A673 (cell line): ENCODE results near the gene BOK. TPM values are rescaled to one million over a fixed set of nuclear protein-coding genes. Genes with fewer than 3 reads are reported as not detected.
"Not testable (repeated sequence)": the region's sequence is repeated elsewhere in the genome, so short reads cannot be mapped to it uniquely, and the experiment has no call there.

Source experiments
- BruUV-seq: library from RNA; stranded (reverse); fragments of 400-500 nt; replicated peaks from 2 replicates; lab custom pipeline; 2021; lab: Mats Ljungman, UMichigan
- CTCF ChIA-PET: fragments of 300-600 bp; sonication (Branson Sonifier 250); formaldehyde crosslinking; loops from one replicate; lab custom pipeline; 2022; ENCODE audit warnings: antibody characterized with exemption; lab: Charles Lee
- POLR2A ChIA-PET: fragments of 300-600 bp; sonication (Branson Sonifier 250); formaldehyde crosslinking; loops from one replicate; lab custom pipeline; 2022; ENCODE audit warnings: antibody characterized with exemption; ENCODE audit not compliant: low non-redundant PET; lab: Charles Lee
- DNase-seq: peaks from one replicate; pipeline ENCODE4 v3.0.0-alpha.2; 2015; ENCODE audit warnings: low spot score
- H3K27ac ChIP-seq: fragments of 200-600 bp; sonication (generic); 2 replicates; pipeline ENCODE4 v1.5.1; 2016; ENCODE audit warnings: mixed run types, low read depth, mild to moderate bottlenecking, mixed read lengths, antibody characterized with exemption, low read length; ENCODE audit not compliant: poor library complexity, severe bottlenecking
- H3K27me3 ChIP-seq: fragments of 200-600 bp; sonication (generic); replicated peaks from 2 replicates; pipeline ENCODE4 v1.6.1; 2017; ENCODE audit warnings: mixed run types, low read depth, mild to moderate bottlenecking, mixed read lengths, antibody characterized with exemption, low read length; ENCODE audit not compliant: insufficient read depth, poor library complexity
- H3K36me3 ChIP-seq: fragments of 200-600 bp; sonication (generic); 2 replicates; pipeline ENCODE4 v1.6.1; 2016; ENCODE audit warnings: mixed run types, mild to moderate bottlenecking, mixed read lengths, antibody characterized with exemption, low read length; ENCODE audit not compliant: insufficient read depth, poor library complexity, severe bottlenecking
- H3K4me1 ChIP-seq: fragments of 200-600 bp; sonication (generic); 2 replicates; pipeline ENCODE4 v1.6.1; 2017; ENCODE audit warnings: mixed run types, mild to moderate bottlenecking, mixed read lengths, antibody characterized with exemption, low read length; ENCODE audit not compliant: insufficient read depth, poor library complexity, severe bottlenecking
- H3K4me3 ChIP-seq: fragments of 200-600 bp; sonication (generic); 2 replicates; pipeline ENCODE4 v1.5.1; 2016; ENCODE audit warnings: low read depth, mixed run types, mild to moderate bottlenecking, mixed read lengths, low read length; ENCODE audit not compliant: poor library complexity, severe bottlenecking
- H3K9me3 ChIP-seq: fragments of 200-600 bp; sonication (generic); 2 replicates; pipeline ENCODE4 v1.6.1; 2016; ENCODE audit warnings: mixed run types, low read depth, mild to moderate bottlenecking, mixed read lengths, antibody characterized with exemption, low read length; ENCODE audit not compliant: poor library complexity, severe bottlenecking
- EZH2 ChIP-seq: fragments of 200-600 bp; sonication (generic); IDR thresholded peaks from 2 replicates; pipeline ENCODE4 v1.6.1; 2017; ENCODE audit warnings: borderline replicate concordance, low read depth, mild to moderate bottlenecking, mixed read lengths, antibody characterized with exemption, low read length; ENCODE audit not compliant: poor library complexity, severe bottlenecking
- intact Hi-C: fragments of 100-400 bp; cut with micrococcal nuclease; formaldehyde crosslinking; loops from one replicate; pipeline ENCODE4 v1.10.0; 2022; ENCODE audit not compliant: unreplicated experiment
- total RNA-seq: library from RNA; stranded (reverse); gene quantifications from 2 replicates; pipeline ENCODE4 v1.2.3, GENCODE V29; 2021
- TF ChIP-seq, protein P1 (sequence below): fragments of 300-800, 200-600 bp; sonication (generic); conservative IDR thresholded peaks from 2 replicates; pipeline ENCODE4 v1.5.1; 2017; ENCODE audit warnings: low read depth, mild to moderate bottlenecking, antibody characterized with exemption, low read length, moderate library complexity, mixed read lengths

BOK gene
- total RNA-seq, 1 experiment from 2014 or later: 2.7 TPM

DNA sequence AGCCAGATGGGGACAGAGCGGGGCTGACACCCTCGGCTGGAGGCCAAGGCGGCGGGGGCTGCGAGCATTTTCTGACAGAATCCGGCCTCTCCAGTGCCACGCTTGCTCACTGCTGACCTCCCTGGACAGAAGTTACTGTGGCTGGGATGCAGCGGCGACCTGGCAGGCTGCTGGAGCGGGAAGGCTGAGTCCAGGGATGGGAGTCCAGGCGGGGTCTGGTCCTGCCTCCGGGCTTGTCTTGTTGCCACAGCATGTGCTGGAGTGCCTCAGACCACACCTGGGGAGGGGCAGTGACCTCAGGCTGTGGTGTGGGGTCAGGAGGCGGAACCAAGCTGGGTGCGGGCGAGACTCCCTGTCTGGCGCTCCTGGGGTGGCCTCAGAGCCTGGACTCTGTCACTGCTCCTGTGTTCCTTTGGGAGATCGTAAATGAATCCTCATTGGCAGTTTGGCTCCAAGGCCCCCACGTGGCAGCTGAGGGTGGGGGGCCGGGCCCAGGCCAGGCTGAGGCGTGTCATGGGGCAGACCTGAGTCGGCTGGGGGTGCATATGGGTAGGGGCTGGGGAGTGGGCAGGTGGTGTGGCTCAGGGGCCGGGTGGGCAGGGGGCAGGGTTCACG is 5.5 kb downstream of the BOK start:
- H3K4me1 ChIP-seq: no peaks in the 10 kb centered on the region
- DNase-seq: no peak
- no peaks in the 10 kb centered on the region for H3K36me3 ChIP-seq
- H3K27ac ChIP-seq: no peak overlapping the region
- no peaks in the 10 kb centered on the region for H3K9me3 ChIP-seq
- POLR2A ChIA-PET: no interaction called here
- CTCF ChIA-PET: no interaction called here
- intact Hi-C loops: no loop called here
- H3K4me3 ChIP-seq: no peak overlapping the region
- TF ChIP-seq EZH2: no peak
- TF ChIP-seq, protein P1, sequence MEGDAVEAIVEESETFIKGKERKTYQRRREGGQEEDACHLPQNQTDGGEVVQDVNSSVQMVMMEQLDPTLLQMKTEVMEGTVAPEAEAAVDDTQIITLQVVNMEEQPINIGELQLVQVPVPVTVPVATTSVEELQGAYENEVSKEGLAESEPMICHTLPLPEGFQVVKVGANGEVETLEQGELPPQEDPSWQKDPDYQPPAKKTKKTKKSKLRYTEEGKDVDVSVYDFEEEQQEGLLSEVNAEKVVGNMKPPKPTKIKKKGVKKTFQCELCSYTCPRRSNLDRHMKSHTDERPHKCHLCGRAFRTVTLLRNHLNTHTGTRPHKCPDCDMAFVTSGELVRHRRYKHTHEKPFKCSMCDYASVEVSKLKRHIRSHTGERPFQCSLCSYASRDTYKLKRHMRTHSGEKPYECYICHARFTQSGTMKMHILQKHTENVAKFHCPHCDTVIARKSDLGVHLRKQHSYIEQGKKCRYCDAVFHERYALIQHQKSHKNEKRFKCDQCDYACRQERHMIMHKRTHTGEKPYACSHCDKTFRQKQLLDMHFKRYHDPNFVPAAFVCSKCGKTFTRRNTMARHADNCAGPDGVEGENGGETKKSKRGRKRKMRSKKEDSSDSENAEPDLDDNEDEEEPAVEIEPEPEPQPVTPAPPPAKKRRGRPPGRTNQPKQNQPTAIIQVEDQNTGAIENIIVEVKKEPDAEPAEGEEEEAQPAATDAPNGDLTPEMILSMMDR: no peak
- no TSS peak for BruUV-seq
- no peaks in the 10 kb centered on the region for H3K27me3 ChIP-seq

DNA sequence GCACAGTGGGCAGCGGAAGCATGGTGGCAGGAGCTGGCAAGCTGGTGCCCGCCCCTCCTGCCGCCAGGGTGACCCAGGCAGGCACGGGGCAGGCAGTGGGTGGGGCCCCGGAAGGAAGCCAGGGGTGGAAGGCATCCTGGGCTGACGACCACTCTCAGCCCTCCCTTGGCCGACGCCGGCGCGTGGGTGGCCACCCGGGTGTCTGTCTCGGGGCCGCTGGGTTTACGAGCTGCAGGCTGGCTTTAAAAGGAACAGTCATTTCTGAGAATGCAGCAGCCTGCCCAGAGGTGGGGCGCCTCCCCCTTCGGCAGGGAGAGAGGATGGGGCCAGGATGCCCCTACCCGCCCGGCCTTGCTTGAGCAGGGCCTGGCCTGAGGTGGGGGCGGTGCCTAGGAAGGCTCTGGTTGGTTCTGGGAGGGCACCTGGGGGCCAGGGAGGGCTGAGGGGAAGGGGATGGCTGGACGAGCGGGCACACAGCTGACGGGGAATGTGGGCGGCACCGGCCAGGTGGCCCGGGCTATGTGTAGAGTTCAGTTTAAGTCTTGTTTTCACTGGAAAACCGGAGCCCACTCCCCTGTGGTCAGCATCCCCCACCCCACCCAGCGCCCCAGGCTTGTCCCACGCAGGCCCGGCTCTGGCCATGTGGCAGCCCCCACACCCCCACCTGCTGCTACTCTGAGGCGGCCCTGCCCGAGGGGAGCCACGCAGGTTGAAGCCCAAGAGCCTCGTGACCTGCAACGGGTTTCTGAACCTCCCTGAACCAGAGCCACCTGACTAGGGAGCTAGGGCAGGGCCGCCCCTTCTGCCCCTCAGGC is 6.3 kb downstream of the BOK start:
- Histone ChIP-seq H3K9me3 (no peaks in the 10 kb centered on the region), H3K36me3 (no peaks in the 10 kb centered on the region), H3K4me1 (no peaks in the 10 kb centered on the region), H3K4me3 (no peak overlapping the region), H3K27ac (no peak overlapping the region), H3K27me3 (no peaks in the 10 kb centered on the region)
- intact Hi-C loops: no loop called here
- DNase-seq: peak; percentile 60
- CTCF ChIA-PET: no interaction called here
- no TSS peak for BruUV-seq
- TF ChIP-seq, protein P1: no peak
- TF ChIP-seq EZH2: no peak
- POLR2A ChIA-PET: no interaction called here

DNA sequence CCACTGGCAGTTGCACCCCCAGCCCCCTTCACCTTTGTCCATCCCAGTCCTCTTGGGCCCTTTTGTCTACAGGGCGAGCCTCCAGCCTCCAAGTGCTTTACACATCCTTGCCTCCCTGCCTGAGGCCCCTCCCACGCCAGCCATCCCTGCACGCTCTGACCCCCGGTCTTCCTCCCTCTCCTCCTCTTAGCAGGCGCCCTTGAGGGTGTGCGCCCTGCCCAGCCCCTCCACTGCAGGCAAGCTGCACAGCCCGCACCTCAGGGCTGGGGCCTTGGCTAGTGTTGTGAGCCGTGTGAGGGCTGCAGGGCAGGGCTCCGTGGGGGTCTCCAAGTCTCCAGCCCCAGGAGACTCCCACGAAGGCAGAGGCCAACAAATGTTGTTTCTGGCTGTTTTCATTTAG is 6.9 kb downstream of the BOK start:
- intact Hi-C loops: no loop called here
- CTCF ChIA-PET: no interaction called here

DNA sequence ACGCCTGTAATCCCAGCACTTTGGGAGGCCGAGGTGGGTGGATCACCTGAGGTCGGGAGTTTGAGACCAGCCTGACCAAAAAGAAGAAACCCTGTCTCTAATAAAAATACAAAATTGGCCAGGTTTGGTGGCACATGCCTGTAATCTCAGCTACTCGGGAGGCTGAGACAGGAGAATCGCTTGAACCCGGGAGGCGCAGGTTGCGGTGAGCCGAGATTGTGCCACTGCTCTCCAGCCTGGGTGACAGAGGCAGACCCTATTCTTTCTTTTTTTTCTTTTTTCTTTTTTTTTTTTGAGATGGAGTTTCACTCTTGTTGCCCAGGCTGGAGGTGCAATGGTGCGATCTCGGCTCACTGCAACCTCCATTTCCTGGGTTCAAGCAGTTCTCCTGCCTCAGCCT is 7.5 kb downstream of the BOK start:
- intact Hi-C loops, DNase-seq, H3K4me3 ChIP-seq, CTCF ChIA-PET, H3K27me3 ChIP-seq, POLR2A ChIA-PET, H3K36me3 ChIP-seq, BruUV-seq, H3K27ac ChIP-seq, H3K9me3 ChIP-seq, H3K4me1 ChIP-seq: not testable (repeated sequence)

More for the DNA sequence above, 6.9 kb downstream of the BOK start:
- Histone ChIP-seq H3K36me3 (no peaks in the 10 kb centered on the region), H3K27me3 (no peaks in the 10 kb centered on the region), H3K4me1 (no peaks in the 10 kb centered on the region), H3K9me3 (no peaks in the 10 kb centered on the region), H3K27ac (no peak overlapping the region), H3K4me3 (no peak overlapping the region)
- POLR2A ChIA-PET: no interaction called here
- DNase-seq: no peak
- BruUV-seq: no TSS peak
- TF ChIP-seq, protein P1: no peak
- TF ChIP-seq EZH2: no peak
